GM10266 (cell line): ENCODE measurements around the gene HSP90AB1.

Experiments used
- DNase-seq: peaks from one replicate; pipeline ENCODE4 v3.0.0; 2012; ENCODE audit errors: extremely low spot score
- CTCF ChIP-seq: IDR thresholded peaks from 2 replicates; pipeline ENCODE4 v1.5.1; 2012; ENCODE audit warnings: mild to moderate bottlenecking, low read depth; ENCODE audit not compliant: control insufficient read depth, insufficient read depth; ENCODE audit errors: missing control alignments

HSP90AB1 gene

GRCh38 chr6:44258325-44258863 lies 11.5 kb downstream of the HSP90AB1 start:
- DNase-seq, result peak; percentile 44
- no peak for TF ChIP-seq CTCF

DNA sequence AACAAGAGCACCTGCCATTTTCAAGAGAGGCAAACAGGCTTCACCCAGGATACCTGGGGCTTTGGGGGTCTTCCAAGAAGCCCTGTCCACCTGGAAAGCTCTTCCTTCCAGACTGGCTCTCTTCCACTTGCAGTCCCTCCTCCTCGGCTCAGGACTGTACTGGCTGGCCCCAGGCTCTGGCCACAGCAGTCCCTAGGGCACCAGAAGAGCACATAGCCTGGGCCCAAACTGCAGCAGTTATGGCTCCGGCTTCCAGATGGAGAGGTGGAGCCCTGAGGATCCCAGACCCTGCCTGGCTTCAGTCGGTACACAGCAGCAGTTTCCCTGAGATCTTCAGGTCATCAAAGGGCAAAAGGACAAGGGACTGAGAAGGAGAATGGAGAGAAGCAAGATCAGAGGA lies 12.0 kb downstream of the HSP90AB1 start:
- DNase-seq, result no peak
- TF ChIP-seq CTCF, result no peak

GRCh38 chr6:44260011-44260410 lies 13.1 kb downstream of the HSP90AB1 start:
- TF ChIP-seq CTCF, result no peak
- no peak for DNase-seq

DNA sequence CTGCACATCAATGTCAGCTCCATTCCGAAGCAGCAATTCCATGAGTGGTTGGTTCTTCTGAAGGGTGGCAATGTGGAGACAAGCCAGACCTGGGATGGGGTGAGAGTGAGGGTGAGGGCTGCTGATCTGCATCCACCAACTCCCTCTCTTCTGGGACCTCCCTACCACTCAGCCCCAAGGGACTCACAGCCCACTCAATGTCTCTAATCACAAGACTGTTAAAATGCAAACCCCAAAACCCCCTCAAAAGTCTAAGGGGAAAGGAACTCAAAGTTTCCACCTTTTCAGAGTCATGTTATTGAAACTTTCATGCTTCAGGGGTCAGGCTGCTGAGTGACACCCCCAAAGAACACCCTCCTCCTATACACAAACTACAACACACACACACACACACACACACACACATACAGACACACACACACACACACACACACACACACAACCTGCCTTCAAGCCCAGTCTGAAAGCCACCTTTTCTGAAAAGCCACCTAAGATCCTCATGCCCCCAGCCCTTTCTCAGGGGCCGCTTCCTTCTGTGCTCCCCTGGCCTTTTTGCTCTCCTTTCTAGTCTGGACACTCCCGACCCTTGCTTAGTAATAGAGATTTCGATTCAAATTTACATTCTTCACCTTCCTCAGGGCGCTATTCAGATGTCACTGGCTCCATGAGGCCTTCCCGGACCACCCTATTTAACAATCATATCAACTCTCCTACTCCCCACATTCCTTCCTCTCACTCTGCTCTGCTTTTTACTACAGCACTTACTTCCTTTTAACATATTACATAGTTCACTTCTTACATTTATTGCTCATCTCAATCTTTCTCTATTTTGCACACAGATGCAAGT lies 13.8 kb downstream of the HSP90AB1 start:
- TF ChIP-seq CTCF, result no peak
- peak; percentile 76 for DNase-seq

DNA sequence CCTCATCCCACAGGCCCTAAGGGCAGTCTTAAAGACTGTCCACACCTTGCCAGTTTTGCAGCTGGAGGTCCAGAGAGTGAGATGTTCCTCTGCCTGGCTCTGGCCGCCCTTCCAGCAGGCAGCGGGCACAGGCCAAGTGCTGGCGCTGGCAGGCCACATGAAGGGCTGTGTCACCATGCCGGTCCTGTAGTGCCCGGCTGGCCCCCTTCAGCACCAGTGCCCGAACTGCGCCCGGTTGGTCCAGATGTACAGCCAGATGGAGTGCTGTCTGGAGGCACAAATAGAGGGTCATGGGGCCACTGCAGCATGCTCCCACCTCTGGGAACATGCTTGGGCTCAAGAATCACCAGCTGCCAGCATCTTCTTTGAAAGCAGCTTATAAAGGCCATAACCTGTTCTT lies 14.7 kb downstream of the HSP90AB1 start:
- no peak for DNase-seq
- TF ChIP-seq CTCF, result no peak

GRCh38 chr6:44262467-44263353 lies 15.8 kb downstream of the HSP90AB1 start:
- no peak for DNase-seq
- TF ChIP-seq CTCF, result no peak
